Thyroid gland (tissue), 4 donors: Measurements from ENCODE around the gene ZAP70.

Source experiments
- CTCF ChIP-seq, 6 experiments: fragments of 200-600 bp in 3 of 6; fragments of 450-650 bp in 3 of 6; sonication (generic) in 3 of 6; IDR thresholded peaks; one replicate each; pipeline ENCODE4 v1.5.1; 2016 to 2019; ENCODE audit warnings: antibody characterized with exemption in 6 of 6, mild to moderate bottlenecking in 2 of 6, inconsistent platforms in 1 of 6, moderate library complexity in 1 of 6
- POLR2A ChIP-seq, 2 donors: fragments of 450-650 bp; IDR thresholded peaks; one replicate each; pipeline ENCODE4 v1.6.1; 2017; ENCODE audit warnings: antibody characterized with exemption in 2 of 2, mild to moderate bottlenecking in 2 of 2, moderate library complexity in 1 of 2

GRCh38 chr2:97732436-97733340 is 19.3 kb downstream of the ZAP70 start:
- TF ChIP-seq CTCF (IDR thresholded peaks at IDR 0.05) = no peak
- TF ChIP-seq POLR2A (IDR thresholded peaks at IDR 0.05) = no peak
